ENCODE results near the gene FEM1C. TPM values are rescaled to one million over a fixed set of nuclear protein-coding genes. Genes with fewer than 3 reads are reported as not detected.

Gene FEM1C
- total RNA-seq, 4 donors from 2014 or later, result 5.8 to 46.0 (median 40.0) TPM

GRCh38 chr5:115477581-115477980, 67.0 kb downstream of the FEM1C start:
- no peak for TF ChIP-seq POLR2AphosphoS5 (IDR thresholded peaks at IDR 0.05)
- no peak for TF ChIP-seq EP300 (IDR thresholded peaks at IDR 0.05; ENCODE audit: low read depth)
- no peak for TF ChIP-seq POLR2A (IDR thresholded peaks at IDR 0.05)
- TF ChIP-seq CTCF (IDR thresholded peaks at IDR 0.05), result no peak
- no peaks in the 10 kb centered on the region for H3K36me3 ChIP-seq
- H3K9me3 ChIP-seq, result no peaks in the 10 kb centered on the region
- WGBS, 2 donors (ENCODE audit: low coverage in 1 of 2), result 83 to 91% methylated on average over 6 to 7 of the region's 7 CpGs
- DNase-seq, result no peak
- intact Hi-C loops (cut with DNase I; ENCODE audit: low total_unique reads) (no loop called here), in situ Hi-C loops (cut with MboI; ENCODE audit: low pct_ligation_motif_present in 1 of 4, low pct_unique_long_range_greater_than_20kb in 1 of 4, low sequenced_read_pairs in 3 of 4) (no loop called here)
- H3K27ac ChIP-seq, result no peak overlapping the region
- no peak overlapping the region for H3K4me3 ChIP-seq
- peaks cover 0 to 1% (median 0%) of the 10 kb centered on the region in 4 donors for H3K4me1 ChIP-seq
- no peaks in the 10 kb centered on the region for H3K27me3 ChIP-seq

- Histone ChIP-seq H3K4me1 (peaks cover 0 to 3% (median 0%) of the 10 kb centered on the region in 4 donors), H3K27me3 (no peaks in the 10 kb centered on the region), H3K36me3 (no peaks in the 10 kb centered on the region), H3K27ac (no peak overlapping the region), H3K4me3 (no peak overlapping the region), H3K9me3 (no peaks in the 10 kb centered on the region)
- in situ Hi-C loops (cut with MboI; ENCODE audit: low pct_ligation_motif_present in 1 of 4, low pct_unique_long_range_greater_than_20kb in 1 of 4, low sequenced_read_pairs in 3 of 4), result no loop called here
- TF ChIP-seq POLR2AphosphoS5 (IDR thresholded peaks at IDR 0.05), result no peak
- no peak for TF ChIP-seq EP300 (IDR thresholded peaks at IDR 0.05; ENCODE audit: low read depth)
- no peak for TF ChIP-seq CTCF (IDR thresholded peaks at IDR 0.05)
- DNase-seq, result no peak
- intact Hi-C loops (cut with DNase I; ENCODE audit: low total_unique reads), result no loop called here
Observed at GRCh38 chr5:115475788-115476187, 68.8 kb downstream of the FEM1C start.

GRCh38 chr5:115472271-115473025, 72.1 kb downstream of the FEM1C start:
- no peaks in the 10 kb centered on the region for H3K27me3 ChIP-seq
- intact Hi-C loops (cut with DNase I; ENCODE audit: low total_unique reads) (no loop called here), in situ Hi-C loops (cut with MboI; ENCODE audit: low pct_ligation_motif_present in 1 of 4, low pct_unique_long_range_greater_than_20kb in 1 of 4, low sequenced_read_pairs in 3 of 4) (no loop called here)
- DNase-seq, result no peak
- H3K36me3 ChIP-seq, result no peaks in the 10 kb centered on the region
- no peak overlapping the region for H3K4me3 ChIP-seq
- WGBS, 2 donors (ENCODE audit: low coverage in 1 of 2), result 64% methylated on average over 1 to 6 of the region's 6 CpGs
- peaks cover 0 to 3% (median 0%) of the 10 kb centered on the region in 4 donors for H3K4me1 ChIP-seq
- no peak overlapping the region for H3K27ac ChIP-seq
- H3K9me3 ChIP-seq, result no peaks in the 10 kb centered on the region
- TF ChIP-seq POLR2A (IDR thresholded peaks at IDR 0.05) (no peak), CTCF (IDR thresholded peaks at IDR 0.05) (no peak), POLR2AphosphoS5 (IDR thresholded peaks at IDR 0.05) (no peak), EP300 (IDR thresholded peaks at IDR 0.05; ENCODE audit: low read depth) (no peak)

DNA sequence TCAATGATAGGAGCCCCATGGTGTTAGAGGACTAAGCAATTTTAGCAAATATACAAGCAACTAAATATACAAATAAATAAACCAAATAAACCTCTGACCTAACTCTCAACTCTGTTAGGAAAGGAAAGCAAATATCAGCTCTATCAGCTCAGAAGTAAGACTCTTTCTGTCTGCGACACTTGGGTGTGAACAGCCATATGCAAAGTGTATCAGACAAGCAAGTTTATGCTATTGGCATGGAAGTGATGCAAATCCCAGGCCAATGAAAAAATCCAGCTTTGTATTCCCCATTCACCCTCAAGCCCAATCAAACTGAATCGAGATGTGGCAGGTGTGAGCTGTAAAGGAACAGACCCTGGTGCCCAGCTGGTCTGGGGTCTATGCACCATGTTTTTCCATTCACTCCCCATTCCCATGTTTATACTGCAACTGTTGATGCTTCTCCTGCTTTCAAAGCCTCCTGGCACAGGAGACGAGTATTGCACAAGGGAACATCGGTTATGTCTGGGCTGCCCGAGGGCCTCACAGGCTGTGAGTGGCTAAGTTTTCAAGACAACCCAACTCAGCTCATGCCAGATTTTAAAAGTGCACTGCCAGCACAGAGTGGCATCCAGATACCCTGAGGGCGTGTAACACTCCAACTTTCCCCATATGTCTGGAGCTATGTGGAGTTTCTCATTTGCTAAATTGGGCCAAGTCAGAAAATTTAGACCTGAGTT, 73.1 kb downstream of the FEM1C start:
- Histone ChIP-seq H3K9me3 (no peaks in the 10 kb centered on the region), H3K4me3 (no peak overlapping the region), H3K36me3 (no peaks in the 10 kb centered on the region), H3K27ac (no peak overlapping the region), H3K27me3 (no peaks in the 10 kb centered on the region), H3K4me1 (peaks cover 0 to 3% (median 0%) of the 10 kb centered on the region in 4 donors)
- intact Hi-C loops (cut with DNase I; ENCODE audit: low total_unique reads) (no loop called here), in situ Hi-C loops (cut with MboI; ENCODE audit: low pct_ligation_motif_present in 1 of 4, low pct_unique_long_range_greater_than_20kb in 1 of 4, low sequenced_read_pairs in 3 of 4) (no loop called here)
- DNase-seq, result no peak
- 92% methylated on average over 6 of the region's 6 CpGs; no CpG with 5 or more reads in 1 of the 2 donors for WGBS, 2 donors (ENCODE audit: low coverage in 1 of 2)
- TF ChIP-seq POLR2AphosphoS5 (IDR thresholded peaks at IDR 0.05) (no peak), POLR2A (IDR thresholded peaks at IDR 0.05) (no peak), CTCF (IDR thresholded peaks at IDR 0.05) (no peak), EP300 (IDR thresholded peaks at IDR 0.05; ENCODE audit: low read depth) (no peak)
